HUES48 (cell line): Measurements from ENCODE around the gene SLC36A3.

Source experiments
- H3K27ac ChIP-seq: one replicate; pipeline ENCODE4 v1.7.0; 2013; ENCODE audit warnings: low read depth, low read length, inconsistent platforms
- H3K27me3 ChIP-seq: 2 replicates; pipeline ENCODE4 v1.6.1; 2013; ENCODE audit warnings: mild to moderate bottlenecking, low read length; ENCODE audit not compliant: control insufficient read depth, insufficient read depth
- H3K36me3 ChIP-seq: 2 replicates; pipeline ENCODE4 v1.6.1; 2013; ENCODE audit warnings: low read length; ENCODE audit not compliant: control insufficient read depth, insufficient read depth
- H3K4me1 ChIP-seq: 2 replicates; pipeline ENCODE4 v1.6.1; 2013; ENCODE audit warnings: mild to moderate bottlenecking, low read length; ENCODE audit not compliant: control insufficient read depth, insufficient read depth
- H3K4me3 ChIP-seq: 2 replicates; pipeline ENCODE4 v1.5.1; 2013; ENCODE audit warnings: mild to moderate bottlenecking, low read depth, low read length
- H3K9ac ChIP-seq: 2 replicates; pipeline ENCODE4 v1.6.1; 2013; ENCODE audit warnings: mild to moderate bottlenecking, low read depth, low read length, moderate library complexity
- H3K9me3 ChIP-seq: 2 replicates; pipeline ENCODE4 v1.6.1; 2013; ENCODE audit warnings: low read length; ENCODE audit not compliant: control insufficient read depth, insufficient read depth

The SLC36A3 gene

GRCh38 chr5:151281001-151281639 is 22.4 kb downstream of the SLC36A3 start:
- H3K4me1 ChIP-seq = no peaks in the 10 kb centered on the region
- no peak overlapping the region for H3K27ac ChIP-seq
- no peak overlapping the region for H3K4me3 ChIP-seq
- no peaks in the 10 kb centered on the region for H3K27me3 ChIP-seq
- no peaks in the 10 kb centered on the region for H3K36me3 ChIP-seq
- no peaks in the 10 kb centered on the region for H3K9me3 ChIP-seq
- no peak overlapping the region for H3K9ac ChIP-seq

- H3K27me3 ChIP-seq = no peaks in the 10 kb centered on the region
- H3K27ac ChIP-seq = no peak overlapping the region
- no peak overlapping the region for H3K4me3 ChIP-seq
- H3K9ac ChIP-seq = no peak overlapping the region
- no peaks in the 10 kb centered on the region for H3K36me3 ChIP-seq
- no peaks in the 10 kb centered on the region for H3K4me1 ChIP-seq
- H3K9me3 ChIP-seq = no peaks in the 10 kb centered on the region
Observed at GRCh38 chr5:151280443-151280842, 23.1 kb downstream of the SLC36A3 start.

GRCh38 chr5:151278845-151279244 is 24.7 kb downstream of the SLC36A3 start:
- no peaks in the 10 kb centered on the region for H3K4me1 ChIP-seq

GRCh38 chr5:151275803-151276202 is 27.8 kb downstream of the SLC36A3 start:
- H3K9me3 ChIP-seq = no peaks in the 10 kb centered on the region
- H3K4me1 ChIP-seq = no peaks in the 10 kb centered on the region
- no peak overlapping the region for H3K9ac ChIP-seq
- no peaks in the 10 kb centered on the region for H3K36me3 ChIP-seq
- no peak overlapping the region for H3K4me3 ChIP-seq
- no peaks in the 10 kb centered on the region for H3K27me3 ChIP-seq
- H3K27ac ChIP-seq = no peak overlapping the region

More at GRCh38 chr5:151278845-151279244, 24.7 kb downstream of the SLC36A3 start:
- no peak overlapping the region for H3K9ac ChIP-seq
- H3K9me3 ChIP-seq = no peaks in the 10 kb centered on the region
- no peaks in the 10 kb centered on the region for H3K36me3 ChIP-seq
- H3K27me3 ChIP-seq = no peaks in the 10 kb centered on the region
- H3K4me3 ChIP-seq = no peak overlapping the region
- H3K27ac ChIP-seq = no peak overlapping the region

- Histone ChIP-seq H3K36me3 (peaks cover 9% of the 10 kb centered on the region; the same call in 1 of the 2 replicates), H3K9ac (no peak overlapping the region), H3K4me3 (no peak overlapping the region), H3K27ac (no peak overlapping the region), H3K9me3 (no peaks in the 10 kb centered on the region), H3K4me1 (no peaks in the 10 kb centered on the region), H3K27me3 (no peaks in the 10 kb centered on the region)
Observed at GRCh38 chr5:151274666-151275065, 28.9 kb downstream of the SLC36A3 start.

GRCh38 chr5:151271336-151271735 is 32.2 kb downstream of the SLC36A3 start:
- Histone ChIP-seq H3K4me1 (no peaks in the 10 kb centered on the region), H3K9ac (no peak overlapping the region), H3K27me3 (no peaks in the 10 kb centered on the region), H3K27ac (no peak overlapping the region), H3K4me3 (no peak overlapping the region), H3K36me3 (peaks cover 34% of the 10 kb centered on the region), H3K9me3 (no peaks in the 10 kb centered on the region)

- Histone ChIP-seq H3K9me3 (no peaks in the 10 kb centered on the region), H3K4me3 (no peak overlapping the region), H3K9ac (no peak overlapping the region), H3K27ac (no peak overlapping the region), H3K36me3 (peaks cover 34% of the 10 kb centered on the region), H3K4me1 (no peaks in the 10 kb centered on the region), H3K27me3 (no peaks in the 10 kb centered on the region)
Observed at GRCh38 chr5:151270599-151270998, 33.0 kb downstream of the SLC36A3 start.

GRCh38 chr5:151267491-151268260 is 35.9 kb downstream of the SLC36A3 start:
- H3K4me1 ChIP-seq = no peaks in the 10 kb centered on the region
- no peaks in the 10 kb centered on the region for H3K27me3 ChIP-seq
- H3K9me3 ChIP-seq = no peaks in the 10 kb centered on the region
- no peak overlapping the region for H3K27ac ChIP-seq
- peaks cover 34% of the 10 kb centered on the region for H3K36me3 ChIP-seq
- no peak overlapping the region for H3K9ac ChIP-seq
- H3K4me3 ChIP-seq = no peak overlapping the region

- no peaks in the 10 kb centered on the region for H3K27me3 ChIP-seq
- H3K36me3 ChIP-seq = peaks cover 22% of the 10 kb centered on the region
- no peaks in the 10 kb centered on the region for H3K9me3 ChIP-seq
- H3K9ac ChIP-seq = no peak overlapping the region
- H3K4me1 ChIP-seq = no peaks in the 10 kb centered on the region
- H3K27ac ChIP-seq = no peak overlapping the region
- H3K4me3 ChIP-seq = no peak overlapping the region
Observed at GRCh38 chr5:151264113-151264512, 39.5 kb downstream of the SLC36A3 start.

GRCh38 chr5:151262532-151262931 is 41.0 kb downstream of the SLC36A3 start:
- no peak overlapping the region for H3K4me3 ChIP-seq
- H3K9ac ChIP-seq = no peak overlapping the region
- no peaks in the 10 kb centered on the region for H3K9me3 ChIP-seq
- no peak overlapping the region for H3K27ac ChIP-seq
- H3K27me3 ChIP-seq = no peaks in the 10 kb centered on the region
- H3K36me3 ChIP-seq = peaks cover 13% of the 10 kb centered on the region
- H3K4me1 ChIP-seq = peaks cover 4% of the 10 kb centered on the region; the same call in 1 of the 2 replicates

- Histone ChIP-seq H3K4me1 (peaks cover 5% of the 10 kb centered on the region; the same call in 1 of the 2 replicates), H3K27me3 (no peaks in the 10 kb centered on the region), H3K9me3 (no peaks in the 10 kb centered on the region), H3K36me3 (peaks cover 2% of the 10 kb centered on the region), H3K4me3 (no peak overlapping the region), H3K9ac (no peak overlapping the region), H3K27ac (no peak overlapping the region)
Observed at GRCh38 chr5:151259931-151260330, 43.6 kb downstream of the SLC36A3 start.
